ENCODE data around the gene GSN.

GSN gene

GRCh38 chr9:121246821-121247561 is 21.0 kb upstream of the GSN start:
- DNase-seq = no peak

GRCh38 chr9:121249563-121249962 is 18.4 kb upstream of the GSN start:
- DNase-seq = no peak

GRCh38 chr9:121252104-121252851 is 15.7 kb upstream of the GSN start:
- no peak for DNase-seq

GRCh38 chr9:121253162-121253561 is 14.8 kb upstream of the GSN start:
- no peak for DNase-seq

- no peak for DNase-seq
Measured at GRCh38 chr9:121253821-121254501, 14.0 kb upstream of the GSN start.

- DNase-seq = no peak
Measured at GRCh38 chr9:121259498-121259897, 8.5 kb upstream of the GSN start.

GRCh38 chr9:121259935-121260334 is 8.0 kb upstream of the GSN start:
- no peak for DNase-seq

GRCh38 chr9:121260457-121261106 is 7.4 kb upstream of the GSN start:
- DNase-seq = no peak

GRCh38 chr9:121261107-121261460 is 6.9 kb upstream of the GSN start:
- no peak for DNase-seq

GRCh38 chr9:121261755-121262154 is 6.2 kb upstream of the GSN start:
- DNase-seq = no peak

GRCh38 chr9:121262423-121262822 is 5.5 kb upstream of the GSN start:
- no peak for DNase-seq

- DNase-seq = no peak
Measured at GRCh38 chr9:121262953-121263352, 5.0 kb upstream of the GSN start.

GRCh38 chr9:121266356-121266755 is 1.6 kb upstream of the GSN start:
- no peak for DNase-seq

- DNase-seq = no peak
Measured at GRCh38 chr9:121266906-121267650, 884 bp upstream of the GSN start.

GRCh38 chr9:121268598-121268850 is 562 bp downstream of the GSN start:
- no peak for DNase-seq

- no peak for DNase-seq
Measured at GRCh38 chr9:121268851-121269641, 1.1 kb downstream of the GSN start.

GRCh38 chr9:121269642-121270254 is 1.8 kb downstream of the GSN start:
- no peak for DNase-seq

- no peak for DNase-seq
Measured at GRCh38 chr9:121271368-121272341, 3.7 kb downstream of the GSN start.

GRCh38 chr9:121272401-121272948 is 4.5 kb downstream of the GSN start:
- DNase-seq = no peak
